HG02870 (cell line): ENCODE measurements around the gene CAMP.
"Not testable (repeated sequence)": the region's sequence is repeated elsewhere in the genome, so short reads cannot be mapped to it uniquely, and the experiment has no call there.

Experiments used
- ATAC-seq: cut with Tn5 transposase; IDR thresholded peaks from one replicate; pipeline ENCODE4 v1.9.1; 2021; ENCODE audit warnings: mild to moderate bottlenecking, moderate library complexity; ENCODE audit not compliant: unreplicated experiment

The CAMP gene

GRCh38 chr3:48248095-48248850 lies 25.0 kb downstream of the CAMP start:
- no peak for ATAC-seq

- no peak for ATAC-seq
Measured at GRCh38 chr3:48256557-48256956, 33.3 kb downstream of the CAMP start.

GRCh38 chr3:48258530-48258929 lies 35.2 kb downstream of the CAMP start:
- no peak for ATAC-seq

GRCh38 chr3:48267782-48268181 lies 44.5 kb downstream of the CAMP start:
- no peak for ATAC-seq

GRCh38 chr3:48268381-48268935 lies 45.2 kb downstream of the CAMP start:
- peak; percentile 74 for ATAC-seq

- ATAC-seq = no peak
Measured at GRCh38 chr3:48268936-48269561, 45.8 kb downstream of the CAMP start.

- ATAC-seq = no peak
Measured at GRCh38 chr3:48269592-48269991, 46.3 kb downstream of the CAMP start.

GRCh38 chr3:48270306-48270705 lies 47.0 kb downstream of the CAMP start:
- no peak for ATAC-seq

GRCh38 chr3:48271223-48271622 lies 47.9 kb downstream of the CAMP start:
- not testable (repeated sequence) for ATAC-seq

GRCh38 chr3:48271763-48272498 lies 48.6 kb downstream of the CAMP start:
- no peak for ATAC-seq

GRCh38 chr3:48273594-48274211 lies 50.4 kb downstream of the CAMP start:
- ATAC-seq = no peak

- no peak for ATAC-seq
Measured at GRCh38 chr3:48274452-48274851, 51.2 kb downstream of the CAMP start.
